T-helper 1 cell (primary cell): ENCODE results near the gene UBE2E2.

ENCODE experiments used
- DNase-seq, 5 donors: peaks; one replicate each; pipeline ENCODE4 v3.0.0-alpha.2; 2012 to 2020

UBE2E2 gene

GRCh38 chr3:23633261-23633960 is 430.3 kb downstream of the UBE2E2 start:
- DNase-seq: no peak

GRCh38 chr3:23637339-23637738 is 434.2 kb downstream of the UBE2E2 start:
- no peak for DNase-seq

GRCh38 chr3:23640471-23641146 is 437.5 kb downstream of the UBE2E2 start:
- DNase-seq: no peak
